Measurements from ENCODE around the gene NGEF. TPM values are rescaled to one million over a fixed set of nuclear protein-coding genes. Genes with fewer than 3 reads are reported as not detected.

NGEF gene
- total RNA-seq, 1 experiment from 2014 or later: 2.7 TPM

GRCh38 chr2:232898592-232899543 is 114.2 kb downstream of the NGEF start:
- no peak overlapping the region for H3K4me3 Mint-ChIP-seq (ENCODE audit: unreplicated experiment)
- POLR2A ChIA-PET: no interaction called here
- no peaks in the 10 kb centered on the region for H3K9me3 Mint-ChIP-seq (ENCODE audit: unreplicated experiment)
- BruUV-seq (replicated peaks): no TSS peak
- no peak for DNase-seq (ENCODE audit: unreplicated experiment)
- no peaks in the 10 kb centered on the region for H3K4me1 Mint-ChIP-seq (ENCODE audit: insufficient read depth, unreplicated experiment)
- CTCF ChIA-PET: no interaction called here
- H3K27me3 Mint-ChIP-seq (ENCODE audit: insufficient read depth, unreplicated experiment): no peaks in the 10 kb centered on the region
- peaks cover 5% of the 10 kb centered on the region for H3K36me3 Mint-ChIP-seq (ENCODE audit: insufficient read depth, unreplicated experiment)
- intact Hi-C loops (cut with micrococcal nuclease): no loop called here
- TF ChIP-seq CTCF (IDR thresholded peaks at IDR 0.05; ENCODE audit: unreplicated experiment): no peak
- H3K27ac Mint-ChIP-seq (ENCODE audit: low read depth, unreplicated experiment): no peak overlapping the region

DNA sequence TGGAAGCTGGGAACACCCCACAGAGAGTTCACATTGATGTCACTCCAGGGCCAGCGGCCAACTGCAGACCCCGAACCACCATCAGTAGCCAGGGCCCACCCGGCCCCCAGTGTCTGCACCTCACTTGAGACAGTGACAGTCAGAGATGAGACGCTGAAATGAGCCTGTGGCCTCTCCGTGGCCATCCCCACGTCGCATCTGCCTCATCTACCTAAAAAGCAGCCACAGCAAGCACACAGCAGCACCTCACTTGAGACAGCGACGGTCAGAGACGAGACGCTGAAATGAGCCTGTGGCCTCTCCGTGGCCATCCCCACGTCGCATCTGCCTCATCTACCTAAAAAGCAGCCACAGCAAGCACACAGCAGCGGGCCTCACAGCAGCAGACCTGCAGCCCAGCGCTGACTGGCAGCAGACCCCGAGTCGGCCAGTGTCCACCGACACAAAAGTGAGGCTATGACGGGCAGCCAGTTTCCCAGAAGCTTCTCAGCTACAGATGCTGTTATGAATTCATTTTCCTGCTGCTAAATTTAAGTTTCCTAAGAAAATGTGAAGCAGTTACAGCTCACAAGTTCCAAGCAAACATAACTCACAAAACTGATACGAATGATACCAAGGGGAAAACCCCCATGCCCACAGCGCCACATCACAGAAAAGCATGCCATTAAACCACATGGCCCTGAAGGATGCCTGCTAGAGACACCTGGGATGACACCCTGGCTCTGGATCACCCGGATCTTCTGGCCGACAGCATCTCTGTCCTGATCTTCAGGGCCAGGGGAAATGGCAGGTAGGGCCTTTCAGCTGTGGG is 115.3 kb downstream of the NGEF start:
- ChIA-PET CTCF (no interaction called here), POLR2A (no interaction called here)
- no TSS peak for BruUV-seq (replicated peaks)
- Mint-ChIP-seq H3K27ac (ENCODE audit: low read depth, unreplicated experiment) (no peak overlapping the region), H3K4me3 (ENCODE audit: unreplicated experiment) (no peak overlapping the region), H3K9me3 (ENCODE audit: unreplicated experiment) (no peaks in the 10 kb centered on the region), H3K36me3 (ENCODE audit: insufficient read depth, unreplicated experiment) (peaks cover 5% of the 10 kb centered on the region), H3K4me1 (ENCODE audit: insufficient read depth, unreplicated experiment) (no peaks in the 10 kb centered on the region), H3K27me3 (ENCODE audit: insufficient read depth, unreplicated experiment) (no peaks in the 10 kb centered on the region)
- TF ChIP-seq CTCF (IDR thresholded peaks at IDR 0.05; ENCODE audit: unreplicated experiment): no peak
- intact Hi-C loops (cut with micrococcal nuclease): no loop called here
- no peak for DNase-seq (ENCODE audit: unreplicated experiment)

DNA sequence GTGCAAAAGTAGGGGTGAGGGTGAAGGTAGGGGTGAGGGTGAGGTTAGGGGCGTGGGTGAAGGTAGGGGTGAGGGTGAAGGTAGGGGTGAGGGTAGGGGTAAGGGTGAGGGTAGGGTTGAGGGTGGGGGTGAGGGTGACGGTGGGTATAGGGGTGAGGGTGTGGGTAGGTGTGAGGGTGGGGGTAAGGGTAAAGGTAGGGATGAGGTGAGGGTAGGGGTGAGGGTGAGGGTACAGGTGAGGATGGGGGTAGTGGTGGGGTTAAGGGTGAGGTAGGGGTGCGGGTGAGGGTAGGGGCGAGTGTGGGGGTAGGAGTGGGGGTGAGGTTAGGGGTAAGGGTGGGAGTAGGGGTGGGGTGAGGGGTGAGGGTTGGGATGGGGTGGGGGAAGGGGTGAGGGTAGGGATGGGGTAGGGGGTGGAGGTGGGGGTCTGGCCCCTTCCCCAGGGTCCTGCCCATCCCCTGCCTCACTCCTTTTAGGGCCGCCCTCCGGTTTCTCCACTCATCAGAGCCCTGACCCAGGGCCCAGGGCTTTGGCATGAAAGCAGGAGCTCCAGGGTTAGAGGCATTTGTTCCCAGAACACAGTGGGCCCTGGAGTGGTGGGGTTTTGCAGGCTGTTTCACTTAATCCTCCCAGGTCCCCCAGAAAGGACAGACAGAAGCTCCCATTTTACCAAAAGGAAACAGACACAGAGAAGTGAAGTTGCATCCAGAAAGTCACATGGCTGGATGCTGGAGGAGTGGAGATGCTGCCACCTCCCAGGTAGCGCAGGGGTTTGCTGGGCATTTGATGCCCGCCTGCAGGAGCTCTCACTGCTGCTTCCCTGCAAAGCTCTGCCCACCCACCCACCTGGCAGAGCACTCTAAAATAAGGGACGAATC is 116.1 kb downstream of the NGEF start:
- Mint-ChIP-seq H3K27me3 (ENCODE audit: insufficient read depth, unreplicated experiment) (no peaks in the 10 kb centered on the region), H3K9me3 (ENCODE audit: unreplicated experiment) (no peaks in the 10 kb centered on the region), H3K36me3 (ENCODE audit: insufficient read depth, unreplicated experiment) (peaks cover 5% of the 10 kb centered on the region), H3K27ac (ENCODE audit: low read depth, unreplicated experiment) (no peak overlapping the region), H3K4me3 (ENCODE audit: unreplicated experiment) (no peak overlapping the region), H3K4me1 (ENCODE audit: insufficient read depth, unreplicated experiment) (peaks cover 3% of the 10 kb centered on the region)
- no peak for DNase-seq (ENCODE audit: unreplicated experiment)
- intact Hi-C loops (cut with micrococcal nuclease): no loop called here
- POLR2A ChIA-PET: no interaction called here
- no TSS peak for BruUV-seq (replicated peaks)
- no peak for TF ChIP-seq CTCF (IDR thresholded peaks at IDR 0.05; ENCODE audit: unreplicated experiment)
- CTCF ChIA-PET: interaction anchor here (0.6 kb wide), 1 partner anchor 29 kb away, joined by 3 read pairs; no protein-coding TSS in a partner anchor

All from MCF 10A (cell line).